Body of pancreas (tissue), 4 donors: ENCODE data around the gene FOXP3. TPM values are rescaled to one million over a fixed set of nuclear protein-coding genes. Genes with fewer than 3 reads are reported as not detected.

Source experiments
- ATAC-seq: fragments of 150-250 bp; one replicate; pipeline ENCODE4 v1.9.1; 2016
- DNase-seq, 4 donors: peaks; one replicate each; pipeline ENCODE4 v3.0.0-alpha.2; 2019
- H3K27ac ChIP-seq, 4 donors: fragments of 200-600 bp; sonication (generic); 1 replicate in 3 of 4; 2 replicates in 1 of 4; pipeline versions ENCODE4 v1.5.1 to v1.6.1; 2016 to 2019; ENCODE audit warnings: mild to moderate bottlenecking in 1 of 4, mixed read lengths in 1 of 4, moderate library complexity in 1 of 4
- H3K27me3 ChIP-seq, 2 donors: fragments of 200-600 bp; sonication (generic); one replicate each; pipeline ENCODE4 v1.6.0; 2016; ENCODE audit warnings: mild to moderate bottlenecking in 1 of 2
- H3K36me3 ChIP-seq, 2 donors: fragments of 200-600 bp; sonication (generic); replicated peaks in 1 of 2; 2 replicates each; pipeline ENCODE4 v1.5.1; 2016; ENCODE audit warnings: low read depth in 2 of 2; ENCODE audit not compliant: insufficient read depth in 1 of 2
- H3K4me1 ChIP-seq: fragments of 200-600 bp; sonication (generic); one replicate; pipeline ENCODE4 v1.6.0; 2016
- H3K4me3 ChIP-seq, 2 donors: fragments of 200-600 bp; sonication (generic); 1 replicate in 1 of 2; 2 replicates in 1 of 2; pipeline ENCODE4 v1.5.1; 2016 to 2019
- H3K9me3 ChIP-seq, 3 donors: fragments of 200-600 bp; sonication (generic); 1 replicate in 2 of 3; 2 replicates in 1 of 3; pipeline ENCODE4 v1.5.1; 2016
- POLR2A ChIP-seq, 3 donors: fragments of 450-650 bp; IDR thresholded peaks; one replicate each; pipeline ENCODE4 v1.6.1; 2016; ENCODE audit warnings: antibody characterized with exemption in 3 of 3, mild to moderate bottlenecking in 2 of 3
- WGBS, 2 donors: methylation state at CpG; one replicate each; pipeline ENCODE4 v1.1.5; 2017; 5-methylcytosine and 5-hydroxymethylcytosine counted together
- intact Hi-C: fragments of 100-400 bp; cut with DNase I; formaldehyde crosslinking; loops from one replicate; pipeline ENCODE4 v1.15.1; 2023
- total RNA-seq, 2 donors: library from RNA; depleted of rRNA; stranded (reverse); fragments of >200 nt; gene quantifications; one replicate each; pipeline ENCODE4 v1.1.0, GENCODE V29; 2016
- TF ChIP-seq, protein P1 (sequence below), 7 experiments: fragments of 450-650 bp in 4 of 7; fragments of 200-600 bp in 3 of 7; sonication (generic) in 3 of 7; IDR thresholded peaks; one replicate each; pipeline ENCODE4 v1.5.1; 2016 to 2019; ENCODE audit warnings: antibody characterized with exemption in 7 of 7

The FOXP3 gene
- total RNA-seq, 2 donors from 2014 or later = not detected

DNA sequence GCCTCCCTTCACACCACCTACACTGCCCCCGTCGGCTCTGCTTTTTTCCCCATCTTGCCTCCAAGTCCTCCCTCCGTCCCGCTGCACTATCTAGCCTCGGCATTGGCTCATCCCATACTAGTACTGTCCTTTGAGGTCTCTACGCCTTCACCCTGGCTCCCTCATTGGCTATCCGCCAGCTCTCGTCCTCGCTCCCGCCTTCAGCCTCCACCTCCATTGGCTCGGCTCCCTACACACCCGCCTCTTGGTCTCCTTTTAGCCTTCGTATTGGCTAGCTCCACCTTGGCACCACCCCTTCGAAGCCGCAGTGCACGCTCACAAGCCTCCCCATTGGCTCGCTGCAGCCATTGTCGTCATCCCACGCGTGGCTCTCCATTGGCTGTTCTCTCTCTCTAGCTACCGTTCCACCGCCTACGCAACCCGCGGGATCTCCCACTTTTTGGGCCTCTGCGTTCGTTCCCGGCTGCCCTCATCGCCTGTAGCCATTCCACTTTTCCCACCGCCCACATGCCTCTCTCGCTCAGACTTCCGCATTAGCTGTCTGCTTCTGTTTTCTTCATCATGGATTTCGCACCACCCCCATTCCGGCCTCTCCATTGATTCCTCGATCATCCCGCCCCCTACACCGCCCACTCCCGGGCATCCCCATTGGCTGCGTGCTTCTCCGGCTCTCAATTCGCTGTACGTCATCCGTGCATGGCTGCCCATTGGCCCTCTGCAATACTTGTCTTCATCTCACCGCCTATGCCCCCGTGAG lies 4.7 kb upstream of the FOXP3 start:
- no peaks in the 10 kb centered on the region for H3K9me3 ChIP-seq
- TF ChIP-seq POLR2A (IDR thresholded peaks at IDR 0.05) = peak in 2 of 3 donors; percentile 60 to 74
- TF ChIP-seq, protein P1, sequence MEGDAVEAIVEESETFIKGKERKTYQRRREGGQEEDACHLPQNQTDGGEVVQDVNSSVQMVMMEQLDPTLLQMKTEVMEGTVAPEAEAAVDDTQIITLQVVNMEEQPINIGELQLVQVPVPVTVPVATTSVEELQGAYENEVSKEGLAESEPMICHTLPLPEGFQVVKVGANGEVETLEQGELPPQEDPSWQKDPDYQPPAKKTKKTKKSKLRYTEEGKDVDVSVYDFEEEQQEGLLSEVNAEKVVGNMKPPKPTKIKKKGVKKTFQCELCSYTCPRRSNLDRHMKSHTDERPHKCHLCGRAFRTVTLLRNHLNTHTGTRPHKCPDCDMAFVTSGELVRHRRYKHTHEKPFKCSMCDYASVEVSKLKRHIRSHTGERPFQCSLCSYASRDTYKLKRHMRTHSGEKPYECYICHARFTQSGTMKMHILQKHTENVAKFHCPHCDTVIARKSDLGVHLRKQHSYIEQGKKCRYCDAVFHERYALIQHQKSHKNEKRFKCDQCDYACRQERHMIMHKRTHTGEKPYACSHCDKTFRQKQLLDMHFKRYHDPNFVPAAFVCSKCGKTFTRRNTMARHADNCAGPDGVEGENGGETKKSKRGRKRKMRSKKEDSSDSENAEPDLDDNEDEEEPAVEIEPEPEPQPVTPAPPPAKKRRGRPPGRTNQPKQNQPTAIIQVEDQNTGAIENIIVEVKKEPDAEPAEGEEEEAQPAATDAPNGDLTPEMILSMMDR (IDR thresholded peaks at IDR 0.05) = no peak
- no peaks in the 10 kb centered on the region for H3K36me3 ChIP-seq
- H3K4me3 ChIP-seq = no peak overlapping the region
- H3K27ac ChIP-seq = peak overlapping the region; percentile 90 to 96 (median 93)
- ATAC-seq (peak; percentile 95), DNase-seq (peak; percentile 95 to 98 (median 98))
- intact Hi-C loops = no loop called here
- WGBS, 2 donors = 0% methylated on average over 30 to 41 of the region's 45 CpGs
- H3K4me1 ChIP-seq = peaks cover 37% of the 10 kb centered on the region
- no peaks in the 10 kb centered on the region for H3K27me3 ChIP-seq

DNA sequence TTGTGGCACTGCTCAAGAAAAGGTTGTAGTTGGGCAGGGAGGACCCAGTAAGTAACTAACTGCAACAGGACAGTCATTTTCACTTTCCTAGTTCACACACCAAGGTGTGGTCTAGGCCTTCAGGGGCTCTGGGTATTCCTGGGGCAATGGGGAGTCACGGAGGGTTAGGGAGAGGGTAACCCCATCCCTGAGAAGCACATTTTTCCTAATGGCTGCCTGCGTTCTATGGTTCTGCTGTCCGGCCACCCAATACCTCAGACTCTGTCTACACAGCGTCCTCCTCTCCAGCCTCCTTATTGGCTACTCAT lies 4.1 kb upstream of the FOXP3 start:
- H3K27me3 ChIP-seq = no peaks in the 10 kb centered on the region
- H3K9me3 ChIP-seq = no peaks in the 10 kb centered on the region
- 0 to 2% methylated on average over 1 to 4 of the region's 4 CpGs for WGBS, 2 donors
- intact Hi-C loops = no loop called here
- H3K4me3 ChIP-seq = no peak overlapping the region
- H3K4me1 ChIP-seq = peaks cover 34% of the 10 kb centered on the region
- H3K27ac ChIP-seq = peak overlapping the region; percentile 62 to 96 (median 92)
- ATAC-seq = no peak
- TF ChIP-seq, protein P1 (IDR thresholded peaks at IDR 0.05) = no peak
- no peak for TF ChIP-seq POLR2A (IDR thresholded peaks at IDR 0.05)
- H3K36me3 ChIP-seq = no peaks in the 10 kb centered on the region
- no peak for DNase-seq

DNA sequence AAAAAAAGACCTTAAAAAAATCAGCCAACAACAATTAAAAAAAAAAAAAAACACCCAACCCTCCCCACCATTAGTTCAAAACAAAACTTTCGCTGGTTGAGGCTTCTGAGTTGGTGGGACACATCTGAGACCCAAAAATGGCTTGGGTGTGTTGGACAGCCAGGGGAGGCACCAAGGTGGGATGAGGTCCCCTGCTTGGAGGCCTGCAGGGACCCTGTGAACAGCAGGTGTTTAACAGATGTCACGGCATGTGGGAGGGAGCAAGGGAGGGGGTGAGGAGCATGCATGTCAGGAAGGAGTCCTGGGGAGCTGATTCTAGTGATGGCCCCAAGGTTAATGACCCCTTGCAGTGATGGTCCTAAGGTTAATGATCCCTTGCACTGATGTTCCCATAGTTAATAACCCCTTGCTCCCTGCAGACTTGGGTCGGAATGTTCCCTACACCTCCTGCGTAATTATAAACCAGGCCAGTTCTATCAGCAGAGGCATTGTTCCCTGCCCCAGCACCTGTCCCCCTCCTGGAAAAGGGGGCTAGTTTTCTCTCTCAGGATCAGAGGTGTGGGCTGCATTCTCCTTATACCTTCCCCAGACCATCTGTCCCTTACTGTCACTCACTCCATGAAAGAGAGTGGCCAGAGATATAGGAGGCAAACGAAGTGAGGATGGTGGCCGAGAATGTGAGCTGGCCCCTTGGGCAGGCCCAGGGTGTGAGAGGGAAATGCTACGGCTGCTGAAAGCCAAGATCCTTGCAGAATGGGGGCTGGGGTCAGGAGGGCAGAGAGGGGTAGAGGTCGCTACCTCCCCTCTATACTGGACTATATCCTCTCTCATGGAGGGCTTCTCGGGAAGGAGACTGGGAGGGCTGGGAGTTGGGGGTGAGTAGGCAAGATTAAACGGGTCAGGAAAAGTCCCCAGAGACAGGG lies 2.3 kb upstream of the FOXP3 start:
- H3K4me1 ChIP-seq = peaks cover 17% of the 10 kb centered on the region
- TF ChIP-seq, protein P1 (IDR thresholded peaks at IDR 0.05) = no peak
- no peak for TF ChIP-seq POLR2A (IDR thresholded peaks at IDR 0.05)
- no peaks in the 10 kb centered on the region for H3K27me3 ChIP-seq
- H3K9me3 ChIP-seq = no peaks in the 10 kb centered on the region
- no peak overlapping the region for H3K4me3 ChIP-seq
- H3K36me3 ChIP-seq = no peaks in the 10 kb centered on the region
- ATAC-seq = no peak
- no peak for DNase-seq
- 80 to 81% methylated on average over 8 of the region's 10 CpGs for WGBS, 2 donors
- intact Hi-C loops = no loop called here
- H3K27ac ChIP-seq = no peak overlapping the region

DNA sequence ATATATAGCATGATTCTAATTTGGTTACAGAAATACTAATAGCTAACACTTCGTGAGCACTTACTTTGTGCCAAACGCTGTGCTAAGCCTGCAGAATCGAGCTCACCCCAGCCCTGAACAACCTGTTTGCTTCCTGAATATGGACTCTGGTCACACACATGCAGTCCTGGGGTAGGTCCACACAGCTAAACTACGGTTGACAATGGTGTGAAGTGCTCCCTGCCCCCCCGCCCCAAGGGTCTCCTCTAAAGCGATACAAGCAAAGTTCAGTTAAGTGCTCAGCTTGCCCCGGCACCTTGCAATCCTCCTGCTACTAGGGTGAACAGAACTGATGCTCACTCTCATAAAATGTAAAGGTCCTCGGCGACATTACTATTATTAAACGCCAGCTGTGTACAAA lies 879 bp downstream of the FOXP3 start:
- Histone ChIP-seq H3K4me3 (no peak overlapping the region), H3K27ac (no peak overlapping the region), H3K9me3 (no peaks in the 10 kb centered on the region), H3K27me3 (no peaks in the 10 kb centered on the region), H3K36me3 (no peaks in the 10 kb centered on the region), H3K4me1 (no peaks in the 10 kb centered on the region)
- 59 to 75% methylated on average over 5 to 7 of the region's 10 CpGs for WGBS, 2 donors
- ATAC-seq = no peak
- DNase-seq = no peak
- TF ChIP-seq POLR2A (IDR thresholded peaks at IDR 0.05) = no peak
- TF ChIP-seq, protein P1 (IDR thresholded peaks at IDR 0.05) = no peak
- intact Hi-C loops = no loop called here
